Activated naive CD4-positive, alpha-beta T cell treated with anti-CD3 and anti-CD28 coated beads for 36 hours (primary cell): Measurements from ENCODE around the gene KCNQ4. TPM values are rescaled to one million over a fixed set of nuclear protein-coding genes. Genes with fewer than 3 reads are reported as not detected.

Experiments
- CTCF ChIA-PET: fragments of 350-600 bp; sonication (Branson Sonifier 250); formaldehyde crosslinking; loops from one replicate; lab custom pipeline; 2021; ENCODE audit warnings: antibody characterized with exemption; lab: Charles Lee
- DNase-seq: peaks from one replicate; pipeline ENCODE4 v3.0.0-alpha.2; 2020
- H3K27ac Mint-ChIP-seq: one replicate; pipeline ENCODE4 v1.8.0; 2021; ENCODE audit warnings: mild to moderate bottlenecking, mixed read lengths
- H3K27me3 Mint-ChIP-seq: one replicate; pipeline ENCODE4 v1.8.0; 2021; ENCODE audit warnings: low read depth, mixed read lengths
- H3K36me3 Mint-ChIP-seq: one replicate; pipeline ENCODE4 v1.8.0; 2021; ENCODE audit warnings: low read depth, mixed read lengths
- H3K4me1 Mint-ChIP-seq: one replicate; pipeline ENCODE4 v1.8.0; 2021; ENCODE audit warnings: low read depth, mixed read lengths
- H3K4me3 Mint-ChIP-seq: one replicate; pipeline ENCODE4 v1.8.0; 2021; ENCODE audit warnings: mild to moderate bottlenecking, moderate library complexity, mixed read lengths
- H3K9me3 Mint-ChIP-seq: one replicate; pipeline ENCODE4 v1.8.0; 2021; ENCODE audit warnings: mixed read lengths
- intact Hi-C: fragments of 100-400 bp; cut with micrococcal nuclease; formaldehyde crosslinking; loops from one replicate; pipeline ENCODE4 v1.15.1; 2023
- total RNA-seq, 2 experiments: library from RNA; stranded (reverse); gene quantifications; one replicate each; pipeline ENCODE4 v1.2.3, GENCODE V29; 2021

The KCNQ4 gene
- total RNA-seq, 2 experiments from 2014 or later, result 0.49 to 0.50 TPM

DNA sequence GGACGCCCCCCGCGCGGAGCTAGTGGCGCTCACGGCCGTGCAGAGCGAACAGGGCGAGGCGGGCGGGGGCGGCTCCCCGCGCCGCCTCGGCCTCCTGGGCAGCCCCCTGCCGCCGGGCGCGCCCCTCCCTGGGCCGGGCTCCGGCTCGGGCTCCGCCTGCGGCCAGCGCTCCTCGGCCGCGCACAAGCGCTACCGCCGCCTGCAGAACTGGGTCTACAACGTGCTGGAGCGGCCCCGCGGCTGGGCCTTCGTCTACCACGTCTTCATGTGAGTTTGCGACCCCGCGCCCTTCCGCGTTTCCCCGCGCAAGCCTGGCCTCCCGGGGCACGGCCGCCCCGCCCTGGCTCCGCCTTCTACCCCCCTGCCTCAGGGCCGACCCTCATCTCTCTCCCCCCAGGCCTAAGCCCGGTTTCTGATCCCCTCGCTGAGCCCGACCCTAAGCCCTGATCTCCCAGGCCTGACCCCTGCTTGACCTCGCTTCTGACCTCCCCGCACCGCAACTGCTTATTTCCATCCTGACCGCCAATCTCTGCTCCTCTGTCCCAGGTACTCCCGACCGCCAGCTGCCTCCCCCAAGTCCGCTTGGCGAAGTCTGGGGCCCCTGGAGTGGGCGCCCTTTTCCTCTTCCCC is 669 bp downstream of the KCNQ4 start:
- Mint-ChIP-seq H3K36me3 (no peaks in the 10 kb centered on the region), H3K4me1 (peaks cover 7% of the 10 kb centered on the region), H3K9me3 (no peaks in the 10 kb centered on the region), H3K27ac (no peak overlapping the region), H3K4me3 (peak overlapping the region; percentile 63), H3K27me3 (peaks cover 15% of the 10 kb centered on the region)
- CTCF ChIA-PET, result interaction anchor here (0.6 to 2.1 kb wide), 2 partner anchors 10 to 436 kb away, joined by 4 to 8 read pairs; no protein-coding TSS in a partner anchor
- intact Hi-C loops, result no loop called here
- DNase-seq, result no peak

DNA sequence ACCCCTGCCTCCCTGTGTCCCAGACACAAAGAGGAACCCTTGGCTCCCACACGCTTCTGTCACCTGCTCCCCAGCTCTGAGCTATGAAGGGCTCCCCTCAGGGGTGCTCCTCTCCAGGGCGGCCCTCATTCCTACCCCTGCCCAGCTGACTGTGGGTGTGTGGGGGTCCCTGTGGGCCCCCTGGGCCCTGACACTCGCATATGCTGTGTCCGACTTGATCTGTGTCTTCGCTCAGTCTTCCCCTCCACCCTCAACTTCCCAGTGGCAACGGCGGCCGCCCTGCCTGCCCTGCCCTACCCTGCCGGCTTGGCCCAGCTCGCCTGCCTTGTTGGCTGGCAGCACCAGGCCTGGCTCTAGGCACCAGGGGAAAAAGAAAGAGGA is 1.2 kb downstream of the KCNQ4 start:
- no peak for DNase-seq
- Mint-ChIP-seq H3K9me3 (no peaks in the 10 kb centered on the region), H3K4me3 (peak overlapping the region; percentile 63), H3K27ac (no peak overlapping the region), H3K27me3 (peaks cover 15% of the 10 kb centered on the region), H3K4me1 (peaks cover 7% of the 10 kb centered on the region), H3K36me3 (no peaks in the 10 kb centered on the region)
- CTCF ChIA-PET, result interaction anchor here (0.6 to 2.1 kb wide), 2 partner anchors 10 to 435 kb away, joined by 4 to 8 read pairs; no protein-coding TSS in a partner anchor
- intact Hi-C loops, result no loop called here

DNA sequence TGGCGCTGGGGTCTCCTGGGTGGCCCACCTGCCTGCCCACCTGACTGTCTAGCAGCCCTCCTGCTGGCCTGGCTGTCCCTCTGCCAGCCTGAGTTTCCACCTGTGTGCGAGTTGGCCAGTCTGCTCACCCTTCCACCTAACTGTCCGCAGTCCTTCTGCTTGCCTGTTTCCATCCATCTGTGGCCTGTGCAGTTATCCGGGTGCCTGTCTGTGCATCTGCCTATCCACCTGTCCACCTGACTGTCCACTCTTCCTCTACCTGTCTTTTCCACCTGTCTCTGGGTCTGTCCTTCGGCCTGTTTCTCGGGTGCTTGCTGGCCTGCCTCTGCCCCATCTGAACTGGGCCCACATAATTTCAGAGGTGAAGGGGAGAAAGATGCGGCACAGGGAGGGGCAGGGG is 1.9 kb downstream of the KCNQ4 start:
- DNase-seq, result no peak
- CTCF ChIA-PET, result interaction anchor here (2.1 kb wide), 1 partner anchor 11 kb away, joined by 8 read pairs; no protein-coding TSS in a partner anchor
- Mint-ChIP-seq H3K27me3 (peaks cover 15% of the 10 kb centered on the region), H3K9me3 (no peaks in the 10 kb centered on the region), H3K4me3 (no peak overlapping the region), H3K36me3 (no peaks in the 10 kb centered on the region), H3K4me1 (peaks cover 7% of the 10 kb centered on the region), H3K27ac (no peak overlapping the region)
- intact Hi-C loops, result no loop called here

DNA sequence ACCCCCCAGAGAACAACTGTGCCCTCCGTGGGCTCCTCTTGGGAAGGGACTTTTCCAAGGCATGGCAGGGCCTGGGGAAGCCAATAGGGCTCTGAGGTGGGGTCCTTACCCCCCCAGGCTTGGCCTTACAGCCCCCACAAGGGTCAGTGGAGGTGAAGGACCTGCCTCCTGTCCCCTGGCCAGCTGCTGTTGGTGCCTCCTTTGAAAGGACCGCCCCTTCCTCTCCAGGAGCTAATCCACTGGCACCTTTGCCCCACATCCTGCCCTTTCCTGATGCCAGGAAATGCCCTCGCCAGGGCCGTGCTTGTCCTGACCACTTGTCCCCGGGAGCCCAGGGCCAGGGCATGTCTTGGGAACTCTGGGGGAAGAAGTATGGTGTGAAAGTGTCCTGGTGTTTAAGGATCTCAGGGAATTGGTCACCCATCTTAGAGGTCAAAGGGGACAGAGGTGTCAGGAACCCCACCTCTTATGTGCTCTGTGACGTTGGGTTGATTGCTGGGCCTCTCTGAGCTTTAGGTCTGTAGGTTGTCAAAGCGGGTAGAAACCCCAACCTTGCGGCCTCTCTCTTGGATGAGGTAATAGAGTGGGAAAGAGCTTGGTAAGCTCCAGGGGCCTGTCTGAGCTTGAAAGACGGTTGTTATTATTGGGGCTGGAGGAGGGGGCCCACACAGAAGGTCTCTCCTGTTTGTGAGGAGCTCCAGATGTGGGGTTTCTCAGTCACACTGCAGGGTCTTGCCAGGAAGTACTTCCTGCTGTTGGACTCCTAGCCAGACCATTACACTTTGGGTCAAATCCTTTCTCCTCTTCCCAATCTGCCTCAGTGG is 2.8 kb downstream of the KCNQ4 start:
- Mint-ChIP-seq H3K4me3 (no peak overlapping the region), H3K27me3 (peaks cover 15% of the 10 kb centered on the region), H3K4me1 (peaks cover 7% of the 10 kb centered on the region), H3K27ac (no peak overlapping the region), H3K9me3 (no peaks in the 10 kb centered on the region), H3K36me3 (no peaks in the 10 kb centered on the region)
- CTCF ChIA-PET, result interaction anchor here (0.6 to 5.3 kb wide), 2 partner anchors 11 to 301 kb away, joined by 3 to 29 read pairs; no protein-coding TSS in a partner anchor
- intact Hi-C loops, result no loop called here
- no peak for DNase-seq

DNA sequence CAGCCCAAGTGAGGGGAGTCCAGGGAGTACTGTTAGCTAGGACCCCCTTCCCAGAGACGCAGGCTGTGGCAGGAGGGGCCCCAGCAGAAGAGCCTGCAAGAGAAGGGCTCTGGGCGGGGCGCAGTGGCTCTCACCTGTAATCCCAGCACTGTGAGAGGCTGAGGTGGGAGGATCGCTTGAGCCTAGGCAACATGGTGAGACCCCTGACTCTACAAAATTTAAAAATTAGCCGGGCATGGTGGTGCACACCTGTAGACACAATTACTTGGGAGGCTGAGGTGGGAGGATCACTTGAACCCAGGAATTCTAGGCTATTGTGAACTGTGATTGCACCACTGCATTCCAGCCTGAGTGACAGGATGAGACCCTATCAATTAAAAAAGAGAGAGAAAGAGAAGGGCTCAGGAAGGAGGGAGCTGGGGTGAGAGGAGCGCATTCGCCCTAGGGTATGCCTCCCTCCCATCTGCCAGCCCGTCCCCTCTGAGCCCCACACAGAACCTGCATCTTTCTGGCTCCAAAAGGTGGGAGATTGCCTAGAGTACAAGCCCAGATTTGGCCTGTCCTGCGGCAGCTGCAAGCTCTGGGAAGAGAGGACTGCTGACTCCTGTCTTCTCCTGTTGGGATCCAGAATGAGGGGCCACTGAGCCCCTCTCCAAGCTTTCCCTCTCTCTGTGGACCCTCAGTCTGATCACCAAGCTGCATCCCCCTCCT is 3.6 kb downstream of the KCNQ4 start:
- Mint-ChIP-seq H3K36me3 (no peaks in the 10 kb centered on the region), H3K9me3 (no peaks in the 10 kb centered on the region), H3K4me3 (no peak overlapping the region), H3K4me1 (peaks cover 7% of the 10 kb centered on the region), H3K27ac (no peak overlapping the region), H3K27me3 (peaks cover 15% of the 10 kb centered on the region)
- CTCF ChIA-PET, result interaction anchor here (5.3 kb wide), 1 partner anchor 12 kb away, joined by 29 read pairs; no protein-coding TSS in a partner anchor
- intact Hi-C loops, result no loop called here
- no peak for DNase-seq

DNA sequence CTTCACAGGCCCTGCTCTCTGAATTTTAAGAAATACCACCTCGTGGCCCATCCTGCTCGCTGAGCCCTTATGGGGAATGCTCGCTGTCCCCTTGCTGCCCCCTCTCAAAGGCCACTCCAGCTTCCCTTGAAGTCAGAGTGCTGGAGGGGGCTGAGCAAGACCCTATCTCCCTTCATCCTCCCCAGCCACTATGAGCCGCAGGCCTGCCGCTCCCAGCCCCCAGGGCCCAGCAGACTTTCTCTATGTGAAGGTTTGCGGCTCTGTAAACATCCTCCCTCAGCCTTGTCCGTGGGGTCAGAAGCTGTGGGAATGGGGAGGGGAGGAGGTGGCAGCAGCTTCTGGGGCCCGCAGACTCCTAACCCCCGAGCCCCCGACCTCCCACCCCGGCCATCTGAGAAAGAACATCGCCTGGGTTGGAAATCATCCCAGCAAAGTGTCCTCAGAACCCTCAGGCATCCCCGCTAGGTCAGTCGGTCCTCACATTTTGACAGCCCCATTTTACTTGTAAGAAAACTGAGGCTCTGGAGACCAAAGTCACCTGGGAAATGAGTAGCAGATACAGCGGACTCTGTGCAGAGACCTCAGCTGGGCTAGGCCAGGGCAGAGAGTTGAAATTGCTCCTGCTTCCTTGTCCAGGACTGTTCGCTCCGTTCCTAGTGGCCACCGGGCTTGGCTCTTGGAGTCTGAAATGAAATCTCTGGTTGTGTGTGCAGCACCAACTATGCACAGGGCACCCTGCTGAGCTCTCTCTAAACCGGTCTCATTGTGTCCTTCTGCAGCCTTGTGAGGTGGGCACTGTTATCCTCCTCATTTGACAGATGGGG is 4.4 kb downstream of the KCNQ4 start:
- Mint-ChIP-seq H3K36me3 (no peaks in the 10 kb centered on the region), H3K4me3 (no peak overlapping the region), H3K27ac (no peak overlapping the region), H3K4me1 (peaks cover 7% of the 10 kb centered on the region), H3K9me3 (no peaks in the 10 kb centered on the region), H3K27me3 (peaks cover 12% of the 10 kb centered on the region)
- DNase-seq, result no peak
- CTCF ChIA-PET, result interaction anchor here (5.3 kb wide), 1 partner anchor 13 kb away, joined by 29 read pairs; no protein-coding TSS in a partner anchor
- intact Hi-C loops, result no loop called here

DNA sequence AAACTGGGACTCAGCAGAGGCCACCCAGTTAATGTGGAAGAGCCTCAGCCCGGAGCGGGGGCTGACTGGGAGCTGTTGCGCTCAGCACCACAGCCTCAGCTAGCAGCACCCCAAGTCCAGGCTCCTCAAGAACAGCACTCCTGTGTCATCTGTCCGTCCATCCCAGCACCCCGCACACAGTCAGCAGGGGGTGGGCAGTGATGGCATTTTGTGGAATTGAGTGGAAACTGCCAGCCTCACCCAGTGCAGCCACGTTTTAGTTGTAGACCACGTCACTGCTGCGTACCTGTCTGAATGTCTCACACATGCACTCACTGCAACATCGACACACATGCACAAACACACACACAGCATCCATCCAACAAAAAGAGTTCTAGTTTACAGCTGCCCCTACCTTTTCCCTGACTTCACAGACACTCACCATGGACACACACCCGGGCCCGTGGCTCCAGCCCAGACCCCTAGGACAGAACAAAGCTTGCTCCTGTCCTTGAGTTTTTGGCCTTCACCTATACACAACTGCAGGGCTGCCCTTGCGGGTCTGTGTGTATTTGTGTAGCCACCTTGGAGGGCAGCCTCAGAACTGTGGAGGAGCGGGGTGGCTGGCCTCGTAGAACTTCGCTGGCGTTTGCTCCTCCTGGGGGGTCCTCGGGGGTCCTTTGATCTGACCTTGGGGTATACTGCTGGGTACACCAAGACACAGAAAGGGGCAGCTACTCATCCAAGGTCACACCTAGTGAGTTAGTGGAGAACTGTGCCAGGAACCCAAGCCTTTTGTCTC is 5.2 kb downstream of the KCNQ4 start:
- Mint-ChIP-seq H3K4me1 (peaks cover 4% of the 10 kb centered on the region), H3K27me3 (peaks cover 8% of the 10 kb centered on the region), H3K4me3 (no peak overlapping the region), H3K9me3 (no peaks in the 10 kb centered on the region), H3K27ac (no peak overlapping the region), H3K36me3 (no peaks in the 10 kb centered on the region)
- DNase-seq, result no peak
- CTCF ChIA-PET, result interaction anchor here (5.3 kb wide), 1 partner anchor 14 kb away, joined by 29 read pairs; no protein-coding TSS in a partner anchor
- intact Hi-C loops, result no loop called here

DNA sequence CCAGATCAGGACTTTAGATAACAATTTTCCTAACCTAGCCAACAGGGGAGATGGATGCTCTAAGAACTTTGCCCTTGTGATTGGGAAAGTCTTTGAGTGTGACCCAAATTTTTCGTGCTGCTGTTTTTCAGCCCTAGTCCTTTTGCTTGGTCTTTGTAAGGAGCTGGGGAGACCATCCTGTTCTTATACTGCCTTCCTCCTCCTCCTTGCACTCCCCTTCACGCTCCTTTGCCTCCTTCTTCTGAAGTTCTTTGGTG is 5.7 kb downstream of the KCNQ4 start:
- no peak overlapping the region for H3K27ac Mint-ChIP-seq
- CTCF ChIA-PET, result interaction anchor here (5.3 kb wide), 1 partner anchor 14 kb away, joined by 29 read pairs; no protein-coding TSS in a partner anchor

DNA sequence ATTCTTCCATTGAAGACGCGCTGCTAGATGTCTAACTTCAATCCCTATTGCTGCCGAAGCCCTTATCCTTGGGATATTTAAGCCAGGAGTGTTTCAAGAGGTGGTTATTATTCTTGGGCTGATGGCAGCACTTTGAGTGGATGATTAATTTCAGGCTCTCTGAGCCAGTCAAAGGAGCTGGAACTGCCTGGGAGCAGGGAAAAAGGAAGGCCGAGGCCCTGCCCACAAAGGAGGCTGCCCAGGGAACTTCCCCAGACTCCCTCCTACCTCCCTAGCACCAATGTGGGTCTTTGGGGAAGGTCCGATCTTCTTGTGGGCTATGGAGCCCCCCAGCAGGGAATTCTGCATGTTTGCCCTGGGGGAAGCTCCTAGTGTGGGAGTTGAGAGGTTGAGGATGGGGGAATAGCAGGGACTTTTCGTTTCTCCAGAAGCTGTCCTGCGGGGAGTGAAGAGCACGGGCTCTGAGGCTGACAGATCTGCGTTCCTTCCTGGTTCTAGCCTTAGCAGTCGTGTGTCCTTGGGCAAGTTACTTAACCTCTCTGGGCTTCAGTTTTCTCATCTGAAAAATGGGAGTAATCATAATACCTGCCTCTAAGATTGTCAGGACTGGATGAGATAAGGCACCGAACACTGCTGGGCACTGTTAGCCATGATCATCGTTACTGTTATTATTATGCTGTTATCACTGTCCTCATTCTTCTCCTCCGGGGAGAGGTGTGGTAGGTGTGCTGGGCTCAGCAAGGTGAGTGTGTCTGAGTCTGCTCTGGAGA is 6.3 kb downstream of the KCNQ4 start:
- intact Hi-C loops, result no loop called here
- H3K4me1 Mint-ChIP-seq, result peaks cover 8% of the 10 kb centered on the region
- CTCF ChIA-PET, result interaction anchor here (5.3 kb wide), 1 partner anchor 15 kb away, joined by 29 read pairs; no protein-coding TSS in a partner anchor
- no peaks in the 10 kb centered on the region for H3K9me3 Mint-ChIP-seq
- peaks cover 4% of the 10 kb centered on the region for H3K27me3 Mint-ChIP-seq
- DNase-seq, result no peak
- H3K36me3 Mint-ChIP-seq, result no peaks in the 10 kb centered on the region
- H3K4me3 Mint-ChIP-seq, result no peak overlapping the region
- H3K27ac Mint-ChIP-seq, result no peak overlapping the region

More for the DNA sequence above, 5.7 kb downstream of the KCNQ4 start:
- Mint-ChIP-seq H3K36me3 (no peaks in the 10 kb centered on the region), H3K27me3 (peaks cover 7% of the 10 kb centered on the region), H3K9me3 (no peaks in the 10 kb centered on the region), H3K4me3 (no peak overlapping the region), H3K4me1 (peaks cover 6% of the 10 kb centered on the region)
- intact Hi-C loops, result no loop called here
- no peak for DNase-seq

DNA sequence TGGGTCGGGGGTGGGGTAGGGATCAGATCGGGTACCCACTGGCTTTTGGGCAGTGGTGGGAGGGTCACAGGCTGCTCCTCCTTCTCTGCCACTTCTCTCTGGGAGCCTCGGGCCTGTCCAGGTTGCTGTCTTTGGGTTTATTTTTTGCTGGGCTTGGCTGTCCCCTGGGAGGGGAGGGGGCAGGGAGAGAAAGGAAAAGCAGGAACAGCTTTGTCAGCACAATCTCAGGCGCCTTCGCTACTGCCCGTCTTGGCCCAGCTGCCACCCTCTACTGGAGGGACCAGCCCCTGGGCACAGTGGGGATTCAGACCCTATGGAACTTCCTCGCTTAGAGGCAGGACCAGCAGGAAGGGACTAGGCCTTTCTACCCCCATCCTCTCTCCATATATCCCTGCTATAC is 8.4 kb downstream of the KCNQ4 start:
- CTCF ChIA-PET, result interaction anchor here (1.1 to 2.9 kb wide), 2 partner anchors 17 to 59 kb away, joined by 5 to 7 read pairs; no protein-coding TSS in a partner anchor
- no peaks in the 10 kb centered on the region for H3K9me3 Mint-ChIP-seq
- no peaks in the 10 kb centered on the region for H3K36me3 Mint-ChIP-seq
- peaks cover 26% of the 10 kb centered on the region for H3K4me1 Mint-ChIP-seq
- no peak overlapping the region for H3K4me3 Mint-ChIP-seq
- no peaks in the 10 kb centered on the region for H3K27me3 Mint-ChIP-seq
- DNase-seq, result no peak
- intact Hi-C loops, result no loop called here
- H3K27ac Mint-ChIP-seq, result no peak overlapping the region
